HepG2 (cell line): ENCODE data around the gene LRP10. TPM values are rescaled to one million over a fixed set of nuclear protein-coding genes. Genes with fewer than 3 reads are reported as not detected.
A peak's percentile ranks its signal among the peaks of the same experiment; 100 is the strongest.

ENCODE experiments used
- ADNP ChIP-seq: sonication (generic); formaldehyde crosslinking; IDR thresholded peaks from 2 replicates; pipeline ENCODE4 v1.4.0; 2020; ENCODE audit warnings: missing genetic modification reagents
- AGO1 ChIP-seq: fragments of 200-400 bp; formaldehyde crosslinking; IDR thresholded peaks from 2 replicates; pipeline ENCODE4 v1.6.1; 2017; ENCODE audit warnings: mild to moderate bottlenecking, low read depth, low read length, moderate library complexity; ENCODE audit not compliant: poor library complexity, severe bottlenecking
- HMGXB3 ChIP-seq: sonication (generic); formaldehyde crosslinking; IDR thresholded peaks from 2 replicates; pipeline ENCODE4 v1.4.0; 2020; ENCODE audit warnings: missing genetic modification reagents, borderline replicate concordance
- HNRNPH1 ChIP-seq: fragments of 200-400 bp; formaldehyde crosslinking; optimal IDR thresholded peaks from 2 replicates; pipeline ENCODE3; 2017; ENCODE audit warnings: mild to moderate bottlenecking, low read depth, low read length
- KDM3A ChIP-seq: IDR thresholded peaks from 2 replicates; pipeline ENCODE4 v1.6.1; 2018; ENCODE audit warnings: low read depth, missing compliant biosample characterization
- RARA ChIP-seq: IDR thresholded peaks from 2 replicates; pipeline ENCODE4 v1.6.1; 2016; ENCODE audit warnings: missing genetic modification reagents, missing compliant biosample characterization
- SMAD1 ChIP-seq: sonication (generic); formaldehyde crosslinking; IDR thresholded peaks from 2 replicates; pipeline ENCODE4 v1.4.0; 2020; ENCODE audit warnings: missing genetic modification reagents, low read depth, mild to moderate bottlenecking, borderline replicate concordance
- ZFP36 ChIP-seq: fragments of 150-350 bp; IDR thresholded peaks from 2 replicates; pipeline ENCODE4 v1.6.1; 2018; ENCODE audit warnings: borderline replicate concordance, low read length, low read depth; ENCODE audit not compliant: partially characterized antibody
- ZNF12 ChIP-seq: sonication (generic); formaldehyde crosslinking; IDR thresholded peaks from 2 replicates; pipeline ENCODE4 v1.5.0; 2020; ENCODE audit warnings: missing genetic modification reagents
- ZNF264 ChIP-seq: sonication (generic); formaldehyde crosslinking; IDR thresholded peaks from 2 replicates; pipeline ENCODE4 v1.4.0; 2020; ENCODE audit warnings: missing genetic modification reagents
- ZNF274 ChIP-seq: sonication (generic); formaldehyde crosslinking; IDR thresholded peaks from 2 replicates; pipeline ENCODE4 v1.5.1; 2020; ENCODE audit warnings: mild to moderate bottlenecking, missing genetic modification reagents
- ZNF337 ChIP-seq: sonication (generic); formaldehyde crosslinking; IDR thresholded peaks from 2 replicates; pipeline ENCODE4 v1.5.1; 2020; ENCODE audit warnings: missing genetic modification reagents, low read depth, mild to moderate bottlenecking, borderline replicate concordance
- ZNF607 ChIP-seq: sonication (generic); formaldehyde crosslinking; IDR thresholded peaks from 2 replicates; pipeline ENCODE4 v1.5.1; 2020; ENCODE audit warnings: missing genetic modification reagents, mild to moderate bottlenecking, borderline replicate concordance
- ZNF749 ChIP-seq: sonication (generic); formaldehyde crosslinking; IDR thresholded peaks from 2 replicates; pipeline ENCODE4 v1.8.0; 2022; ENCODE audit warnings: mild to moderate bottlenecking, missing genetic modification reagents, moderate library complexity, borderline replicate concordance
- ZNF768 ChIP-seq: sonication (generic); formaldehyde crosslinking; IDR thresholded peaks from 2 replicates; pipeline ENCODE4 v1.4.0; 2020; ENCODE audit warnings: missing genetic modification reagents
- ZSCAN5A ChIP-seq: sonication (generic); formaldehyde crosslinking; IDR thresholded peaks from 2 replicates; pipeline ENCODE4 v1.8.0; 2022; ENCODE audit warnings: mild to moderate bottlenecking, missing genetic modification reagents, borderline replicate concordance
- polyA plus RNA-seq, 8 experiments: library from polyadenylated mRNA; depleted of rRNA in 3 of 8; stranded (reverse) in 7 of 8; unstranded in 1 of 8; fragments of >200 nt; fragmentation: Illumina TruSeq in 4 of 8; extraction: Trizol in 4 of 8; gene quantifications; 2 replicates each; pipeline versions ENCODE4 v1.2.1 to v1.2.3, GENCODE V29; 2011 to 2016; ENCODE audit warnings: low read depth in 4 of 8, missing spikeins in 1 of 8, mixed read lengths in 1 of 8; ENCODE audit not compliant: insufficient read depth in 1 of 8
- total RNA-seq, 5 experiments: library from RNA; depleted of rRNA; stranded (reverse); fragments of >200 nt; fragmentation: Illumina TruSeq; extraction: Trizol; gene quantifications; 2 replicates each; pipeline ENCODE4 v1.2.3, GENCODE V29; 2016; ENCODE audit warnings: low read depth in 1 of 5
- TF ChIP-seq, protein P1 (sequence below): sonication (generic); formaldehyde crosslinking; IDR thresholded peaks from 2 replicates; pipeline ENCODE4 v1.4.0; 2020; ENCODE audit warnings: low read depth, mild to moderate bottlenecking, missing genetic modification reagents
- TF ChIP-seq, protein P2 (sequence below): sonication (generic); formaldehyde crosslinking; IDR thresholded peaks from 2 replicates; pipeline ENCODE4 v1.4.0; 2020; ENCODE audit warnings: missing genetic modification reagents
- TF ChIP-seq, protein P3 (sequence below): sonication (generic); formaldehyde crosslinking; IDR thresholded peaks from 2 replicates; pipeline ENCODE4 v1.8.0; 2022; ENCODE audit warnings: missing genetic modification reagents, mild to moderate bottlenecking, borderline replicate concordance

Gene LRP10
- total and polyA plus RNA-seq, 2 of the 13 experiments (the other 11 are each of a cell fraction or from before 2014, with no cell fraction given): 16.9 to 45.2 TPM

GRCh38 chr14:22852940-22853767, 18.4 kb upstream of the LRP10 start (continued):
- peak; percentile 95; the same call in 1 of the 2 replicates for TF ChIP-seq KDM3A (CRISPR knock-in tag)
- TF ChIP-seq, protein P1, sequence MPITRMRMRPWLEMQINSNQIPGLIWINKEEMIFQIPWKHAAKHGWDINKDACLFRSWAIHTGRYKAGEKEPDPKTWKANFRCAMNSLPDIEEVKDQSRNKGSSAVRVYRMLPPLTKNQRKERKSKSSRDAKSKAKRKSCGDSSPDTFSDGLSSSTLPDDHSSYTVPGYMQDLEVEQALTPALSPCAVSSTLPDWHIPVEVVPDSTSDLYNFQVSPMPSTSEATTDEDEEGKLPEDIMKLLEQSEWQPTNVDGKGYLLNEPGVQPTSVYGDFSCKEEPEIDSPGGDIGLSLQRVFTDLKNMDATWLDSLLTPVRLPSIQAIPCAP (CRISPR knock-in tag): peak; percentile 86; the same call in 1 of the 2 replicates
- TF ChIP-seq AGO1: peak; percentile 52
- peak; percentile 94 for TF ChIP-seq ZNF274
- TF ChIP-seq SMAD1: peak; percentile 78; the same call in 1 of the 2 replicates
- TF ChIP-seq ZNF749 (CRISPR knock-in tag): peak; percentile 84; the same call in 1 of the 2 replicates
- TF ChIP-seq ZNF337 (CRISPR knock-in tag): peak; percentile 93; the same call in 1 of the 2 replicates
- TF ChIP-seq ZNF607 (CRISPR knock-in tag): peak; percentile 97
- TF ChIP-seq, protein P2, sequence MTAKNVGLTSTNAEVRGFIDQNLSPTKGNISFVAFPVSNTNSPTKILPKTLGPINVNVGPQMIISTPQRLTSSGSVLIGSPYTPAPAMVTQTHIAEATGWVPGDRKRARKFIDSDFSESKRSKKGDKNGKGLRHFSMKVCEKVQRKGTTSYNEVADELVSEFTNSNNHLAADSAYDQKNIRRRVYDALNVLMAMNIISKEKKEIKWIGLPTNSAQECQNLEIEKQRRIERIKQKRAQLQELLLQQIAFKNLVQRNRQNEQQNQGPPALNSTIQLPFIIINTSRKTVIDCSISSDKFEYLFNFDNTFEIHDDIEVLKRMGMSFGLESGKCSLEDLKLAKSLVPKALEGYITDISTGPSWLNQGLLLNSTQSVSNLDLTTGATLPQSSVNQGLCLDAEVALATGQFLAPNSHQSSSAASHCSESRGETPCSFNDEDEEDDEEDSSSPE (CRISPR knock-in tag): peak; percentile 76
- peak; percentile 7 for TF ChIP-seq ZFP36
- peak; percentile 35 for TF ChIP-seq RARA
- TF ChIP-seq, protein P3, sequence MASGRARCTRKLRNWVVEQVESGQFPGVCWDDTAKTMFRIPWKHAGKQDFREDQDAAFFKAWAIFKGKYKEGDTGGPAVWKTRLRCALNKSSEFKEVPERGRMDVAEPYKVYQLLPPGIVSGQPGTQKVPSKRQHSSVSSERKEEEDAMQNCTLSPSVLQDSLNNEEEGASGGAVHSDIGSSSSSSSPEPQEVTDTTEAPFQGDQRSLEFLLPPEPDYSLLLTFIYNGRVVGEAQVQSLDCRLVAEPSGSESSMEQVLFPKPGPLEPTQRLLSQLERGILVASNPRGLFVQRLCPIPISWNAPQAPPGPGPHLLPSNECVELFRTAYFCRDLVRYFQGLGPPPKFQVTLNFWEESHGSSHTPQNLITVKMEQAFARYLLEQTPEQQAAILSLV: peak; percentile 87
- peak; percentile 88 for TF ChIP-seq HNRNPH1
- peak; percentile 93 for TF ChIP-seq ZSCAN5A
- TF ChIP-seq ZNF264 (CRISPR knock-in tag): no peak; the same call in 1 of the 2 replicates
- peak; percentile 62 for TF ChIP-seq HMGXB3 (CRISPR knock-in tag)
- TF ChIP-seq ZNF12: peak; percentile 79
- TF ChIP-seq ZNF768: peak; percentile 76; the same call in 1 of the 2 replicates
- TF ChIP-seq ADNP (CRISPR knock-in tag): 0 out of 2 replicates have a peak, but pooled peaks have one; percentile 33
